ENCODE measurements around the gene RNF215. TPM values are rescaled to one million over a fixed set of nuclear protein-coding genes. Genes with fewer than 3 reads are reported as not detected.
A peak's percentile ranks its signal among the peaks of the same experiment; 100 is the strongest.

The RNF215 gene
- total and polyA plus RNA-seq, 2 of the 13 experiments (the other 11 are each of a cell fraction or from before 2014, with no cell fraction given) = 5.3 to 6.1 TPM

DNA sequence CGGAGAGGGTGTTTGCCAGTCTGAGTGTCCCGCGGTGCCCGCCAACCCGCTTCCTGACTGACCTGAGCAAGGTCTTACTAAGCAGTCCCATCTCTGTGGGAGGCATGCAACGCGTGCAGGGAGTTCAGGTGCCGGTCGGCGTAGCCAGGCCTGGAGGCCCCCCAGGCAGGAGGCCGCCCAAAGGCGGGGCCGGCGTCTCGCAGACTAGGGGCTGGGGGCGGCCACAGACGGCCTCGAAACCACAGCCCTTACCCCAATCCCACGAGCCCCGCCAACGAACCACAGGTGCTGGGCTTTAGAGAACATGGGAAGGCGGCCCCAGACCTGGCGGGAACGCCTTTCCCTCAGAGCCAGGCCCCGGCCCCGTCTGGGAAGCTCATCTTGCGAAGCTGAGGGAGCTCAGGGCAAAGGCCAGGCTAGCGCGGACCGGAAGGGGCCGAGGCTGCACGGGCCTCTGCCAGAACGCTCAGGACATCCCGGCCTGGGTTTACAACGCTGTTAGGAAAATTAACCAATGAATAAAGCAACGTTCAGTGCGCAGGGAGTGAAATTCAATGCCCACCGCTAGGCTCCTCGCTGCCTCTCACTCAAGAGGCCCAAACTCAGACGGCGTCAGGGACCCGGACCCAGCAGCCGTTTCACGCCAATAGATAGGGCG, 36.2 kb upstream of the RNF215 start (continued):
- TF ChIP-seq ZNF44 (CRISPR knock-in tag; IDR thresholded peaks at IDR 0.05) (no peak), FOXA3 (CRISPR knock-in tag; IDR thresholded peaks at IDR 0.05) (no peak), SYNCRIP (IDR thresholded peaks at IDR 0.05; ENCODE audit: insufficient read depth, low read depth, low read length) (no peak), TFDP1 (CRISPR knock-in tag; IDR thresholded peaks at IDR 0.05; ENCODE audit: borderline replicate concordance) (peak; percentile 74; the same call in 1 of the 2 replicates), ZNF724P (CRISPR knock-in tag; IDR thresholded peaks at IDR 0.05; ENCODE audit: borderline replicate concordance) (0 out of 2 replicates have a peak, but pooled peaks have one; percentile 45), GLMP (CRISPR knock-in tag; IDR thresholded peaks at IDR 0.05; ENCODE audit: borderline replicate concordance) (no peak; the same call in 1 of the 2 replicates), HMGA1 (CRISPR knock-in tag; conservative IDR thresholded peaks at IDR 0.05) (no peak), CREBL2 (CRISPR knock-in tag; IDR thresholded peaks at IDR 0.05; ENCODE audit: borderline replicate concordance) (no peak), ZNF747 (CRISPR knock-in tag; IDR thresholded peaks at IDR 0.05; ENCODE audit: borderline replicate concordance) (peak; percentile 89), ONECUT2 (CRISPR knock-in tag; IDR thresholded peaks at IDR 0.05) (peak; percentile 59), HDAC6 (IDR thresholded peaks at IDR 0.05; ENCODE audit: low read depth, low read length) (no peak), MXD4 (CRISPR knock-in tag; IDR thresholded peaks at IDR 0.05) (no peak), SNAPC2 (CRISPR knock-in tag; IDR thresholded peaks at IDR 0.05) (no peak), SRF (IDR thresholded peaks at IDR 0.05; ENCODE audit: low read depth, low read length) (no peak), GABPB1 (CRISPR knock-in tag; IDR thresholded peaks at IDR 0.05) (peak; percentile 88), LRRFIP1 (CRISPR knock-in tag; conservative IDR thresholded peaks at IDR 0.05) (0 out of 2 replicates have a peak, but pooled peaks have one; percentile 24), RBM39 (IDR thresholded peaks at IDR 0.05; ENCODE audit: low read depth, low read length, poor library complexity, severe bottlenecking) (no peak), ZNF232 (CRISPR knock-in tag; IDR thresholded peaks at IDR 0.05; ENCODE audit: borderline replicate concordance) (peak; percentile 91; the same call in 1 of the 2 replicates), CENPT (CRISPR knock-in tag; IDR thresholded peaks at IDR 0.05; ENCODE audit: low read depth) (no peak), XBP1 (CRISPR knock-in tag; IDR thresholded peaks at IDR 0.05) (peak; percentile 80; the same call in 1 of the 2 replicates)
- TF ChIP-seq, protein P1, sequence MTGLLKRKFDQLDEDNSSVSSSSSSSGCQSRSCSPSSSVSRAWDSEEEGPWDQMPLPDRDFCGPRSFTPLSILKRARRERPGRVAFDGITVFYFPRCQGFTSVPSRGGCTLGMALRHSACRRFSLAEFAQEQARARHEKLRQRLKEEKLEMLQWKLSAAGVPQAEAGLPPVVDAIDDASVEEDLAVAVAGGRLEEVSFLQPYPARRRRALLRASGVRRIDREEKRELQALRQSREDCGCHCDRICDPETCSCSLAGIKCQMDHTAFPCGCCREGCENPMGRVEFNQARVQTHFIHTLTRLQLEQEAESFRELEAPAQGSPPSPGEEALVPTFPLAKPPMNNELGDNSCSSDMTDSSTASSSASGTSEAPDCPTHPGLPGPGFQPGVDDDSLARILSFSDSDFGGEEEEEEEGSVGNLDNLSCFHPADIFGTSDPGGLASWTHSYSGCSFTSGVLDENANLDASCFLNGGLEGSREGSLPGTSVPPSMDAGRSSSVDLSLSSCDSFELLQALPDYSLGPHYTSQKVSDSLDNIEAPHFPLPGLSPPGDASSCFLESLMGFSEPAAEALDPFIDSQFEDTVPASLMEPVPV (CRISPR knock-in tag; IDR thresholded peaks at IDR 0.05) = peak; percentile 39
- TF ChIP-seq, protein P2, sequence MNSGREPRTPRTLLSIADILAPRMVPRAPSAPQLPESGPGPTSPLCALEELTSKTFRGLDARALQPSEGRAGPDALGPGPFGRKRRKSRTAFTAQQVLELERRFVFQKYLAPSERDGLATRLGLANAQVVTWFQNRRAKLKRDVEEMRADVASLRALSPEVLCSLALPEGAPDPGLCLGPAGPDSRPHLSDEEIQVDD (CRISPR knock-in tag; IDR thresholded peaks at IDR 0.05; ENCODE audit: borderline replicate concordance) = no peak
